ENCODE results near the gene RABGAP1L.
"Not testable (repeated sequence)": the region's sequence is repeated elsewhere in the genome, so short reads cannot be mapped to it uniquely, and the experiment has no call there.

Gene RABGAP1L

DNA sequence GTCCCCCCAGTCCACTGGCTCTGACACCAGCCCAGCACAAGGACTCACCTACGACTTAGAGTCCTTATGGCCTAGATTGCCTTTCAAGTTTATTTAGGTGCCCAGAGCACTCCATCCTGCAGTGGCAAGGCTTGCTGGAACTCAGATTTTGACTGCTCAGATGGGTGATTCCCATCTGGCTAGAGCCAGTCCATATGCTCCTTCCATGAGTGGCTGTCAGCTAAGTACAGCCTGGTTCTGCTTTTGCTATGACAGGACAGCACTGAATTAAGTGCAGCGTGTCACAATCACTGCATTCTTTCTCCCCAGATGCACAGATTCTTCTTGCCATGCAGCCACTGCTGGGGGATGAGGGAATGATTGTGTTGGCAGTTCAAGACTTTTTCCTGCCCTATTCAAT, 332.3 kb downstream of the RABGAP1L start:
- H3K27ac ChIP-seq = no peak overlapping the region
- no peak for TF ChIP-seq ZFX (IDR thresholded peaks at IDR 0.05)
- no peak for TF ChIP-seq CTCF (conservative IDR thresholded peaks at IDR 0.05)

DNA sequence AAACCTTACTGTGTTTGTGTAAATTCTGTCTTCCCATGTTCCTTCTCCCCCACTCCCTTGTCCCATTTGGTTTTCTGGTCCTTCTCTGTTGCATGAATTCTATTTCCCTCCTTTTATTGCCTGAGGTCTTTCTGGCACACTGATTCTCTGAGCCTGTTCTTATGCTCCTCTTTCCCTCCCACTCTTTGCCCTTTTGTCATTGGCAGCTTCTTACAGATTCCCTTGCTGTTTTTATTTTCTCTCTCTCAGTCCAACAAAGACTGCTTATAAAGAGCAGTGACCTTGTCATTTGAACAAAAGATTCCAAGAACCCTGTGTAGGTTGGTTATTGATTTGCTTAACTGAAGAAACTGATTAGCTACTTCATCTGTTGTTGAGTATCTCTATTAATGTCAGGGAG, 338.2 kb downstream of the RABGAP1L start:
- TF ChIP-seq ZFX (IDR thresholded peaks at IDR 0.05) (no peak), CTCF (conservative IDR thresholded peaks at IDR 0.05) (no peak)

DNA sequence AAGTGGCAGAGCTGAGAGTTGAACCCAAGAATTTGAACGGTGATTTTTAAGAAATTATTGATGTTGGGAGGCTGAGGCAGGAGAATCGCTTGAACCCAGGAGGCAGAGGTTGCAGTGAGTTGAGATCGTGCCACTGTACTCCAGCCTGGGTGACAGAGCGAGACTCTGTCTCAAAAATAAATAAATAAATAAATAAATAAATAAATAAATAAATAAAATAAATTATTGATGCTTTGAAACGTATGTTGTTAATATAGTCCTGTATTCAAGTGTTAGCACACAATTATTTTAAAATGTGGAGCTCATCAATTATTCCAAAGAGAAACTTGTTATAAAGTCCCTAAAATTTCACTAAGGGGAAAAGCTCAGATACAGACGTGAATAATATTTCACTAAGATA, 357.4 kb downstream of the RABGAP1L start:
- not testable (repeated sequence) for H3K27ac ChIP-seq

More for the DNA sequence above, 338.2 kb downstream of the RABGAP1L start:
- H3K27ac ChIP-seq = no peak overlapping the region

DNA sequence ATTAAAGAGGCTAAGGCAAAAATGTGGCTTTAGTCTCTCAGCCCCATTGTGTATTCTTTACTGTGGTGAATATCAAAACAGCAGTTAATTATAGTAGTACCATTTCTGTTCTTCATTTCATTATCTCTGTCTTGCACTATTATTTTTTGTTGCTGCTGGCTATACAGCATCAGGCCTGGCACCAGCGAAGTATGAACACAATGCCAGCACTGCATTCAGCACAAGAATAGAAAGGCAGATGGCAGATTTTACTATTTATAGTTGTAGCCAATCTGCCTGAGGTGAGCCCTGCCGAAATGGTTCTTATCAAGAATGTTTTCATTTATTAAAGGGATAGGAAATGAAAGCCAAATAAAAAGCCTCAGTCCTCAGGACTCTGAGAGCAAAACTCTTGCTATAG, 360.5 kb downstream of the RABGAP1L start:
- TF ChIP-seq CTCF (conservative IDR thresholded peaks at IDR 0.05) = no peak
- no peak for TF ChIP-seq ZFX (IDR thresholded peaks at IDR 0.05)
- H3K27ac ChIP-seq = no peak overlapping the region

DNA sequence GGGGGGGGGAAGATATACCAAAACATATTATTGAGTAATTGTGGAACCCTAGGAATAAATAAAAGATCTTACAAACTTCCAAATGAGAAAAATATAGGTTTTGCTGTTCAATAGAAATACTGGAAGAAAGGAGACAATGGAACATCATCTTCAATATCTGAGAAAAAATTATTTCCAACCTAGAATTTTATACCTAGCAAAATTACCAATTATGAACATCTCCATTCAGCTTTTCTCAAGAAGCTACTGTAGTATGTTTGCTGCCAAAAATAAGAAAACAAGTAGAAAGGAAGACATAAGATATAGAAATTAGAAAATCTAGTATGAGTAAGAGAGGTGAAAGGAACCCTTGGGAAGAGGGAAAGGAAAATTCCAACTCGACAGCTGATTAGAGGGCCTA, 372.4 kb downstream of the RABGAP1L start:
- H3K27ac ChIP-seq = no peak overlapping the region
- no peak for TF ChIP-seq CTCF (conservative IDR thresholded peaks at IDR 0.05)

GRCh38 chr1:174534789-174535188, 375.5 kb downstream of the RABGAP1L start:
- TF ChIP-seq CTCF (conservative IDR thresholded peaks at IDR 0.05) = no peak
- no peak for TF ChIP-seq ZFX (IDR thresholded peaks at IDR 0.05)
- H3K27ac ChIP-seq = no peak overlapping the region

- no peak overlapping the region for H3K27ac ChIP-seq
- TF ChIP-seq ZFX (IDR thresholded peaks at IDR 0.05) = no peak
- no peak for TF ChIP-seq CTCF (conservative IDR thresholded peaks at IDR 0.05)
Measured at GRCh38 chr1:174535207-174535606, 375.9 kb downstream of the RABGAP1L start.

- H3K27ac ChIP-seq = not testable (repeated sequence)
Measured at GRCh38 chr1:174543421-174543820, 384.1 kb downstream of the RABGAP1L start.

GRCh38 chr1:174550296-174550695, 391.0 kb downstream of the RABGAP1L start:
- H3K27ac ChIP-seq = no peak overlapping the region
- TF ChIP-seq CTCF (conservative IDR thresholded peaks at IDR 0.05) = no peak
- no peak for TF ChIP-seq ZFX (IDR thresholded peaks at IDR 0.05)

Data from C4-2B (cell line).